ENCODE data around the gene ESCO1.
"Not testable (repeated sequence)": the region's sequence is repeated elsewhere in the genome, so short reads cannot be mapped to it uniquely, and the experiment has no call there.

The ESCO1 gene

GRCh38 chr18:21593540-21594257 is 6.8 kb downstream of the ESCO1 start:
- H3K36me3 ChIP-seq (ENCODE audit: insufficient read depth, low read length) = peaks cover 29% of the 10 kb centered on the region
- H2AFZ ChIP-seq (ENCODE audit: low read length) = no peak overlapping the region
- H3K27ac ChIP-seq (ENCODE audit: low read depth, low read length, poor library complexity, severe bottlenecking) = no peak overlapping the region
- no peak overlapping the region for H3K9ac ChIP-seq (ENCODE audit: low read length)
- H3K9me2 ChIP-seq (ENCODE audit: low read depth, low read length) = no peaks in the 10 kb centered on the region
- H3K27me3 ChIP-seq (ENCODE audit: insufficient read depth, low read length) = no peaks in the 10 kb centered on the region
- H3K4me3 ChIP-seq (ENCODE audit: low read depth, low read length, poor library complexity, severe bottlenecking) = no peak overlapping the region
- no peaks in the 10 kb centered on the region for H3F3A ChIP-seq (ENCODE audit: insufficient read depth, low read length)
- peaks cover 18% of the 10 kb centered on the region for H3K4me1 ChIP-seq (ENCODE audit: insufficient read depth, low read length, severe bottlenecking)
- no peaks in the 10 kb centered on the region; the same call in 1 of the 2 replicates for H3K9me3 ChIP-seq (ENCODE audit: low read length)
- H3K4me2 ChIP-seq (ENCODE audit: low read length) = no peak overlapping the region
- H4K20me1 ChIP-seq (ENCODE audit: insufficient read depth, low read length) = no peaks in the 10 kb centered on the region
- TF ChIP-seq EZH2 (IDR thresholded peaks at IDR 0.05; ENCODE audit: borderline replicate concordance, low read length) (no peak), CTCF (IDR thresholded peaks at IDR 0.05; ENCODE audit: low read length) (peak; percentile 23; the same call in 1 of the 2 replicates)
- peaks cover 76% of the 10 kb centered on the region for H3K79me2 ChIP-seq (ENCODE audit: insufficient read depth, low read length)

DNA sequence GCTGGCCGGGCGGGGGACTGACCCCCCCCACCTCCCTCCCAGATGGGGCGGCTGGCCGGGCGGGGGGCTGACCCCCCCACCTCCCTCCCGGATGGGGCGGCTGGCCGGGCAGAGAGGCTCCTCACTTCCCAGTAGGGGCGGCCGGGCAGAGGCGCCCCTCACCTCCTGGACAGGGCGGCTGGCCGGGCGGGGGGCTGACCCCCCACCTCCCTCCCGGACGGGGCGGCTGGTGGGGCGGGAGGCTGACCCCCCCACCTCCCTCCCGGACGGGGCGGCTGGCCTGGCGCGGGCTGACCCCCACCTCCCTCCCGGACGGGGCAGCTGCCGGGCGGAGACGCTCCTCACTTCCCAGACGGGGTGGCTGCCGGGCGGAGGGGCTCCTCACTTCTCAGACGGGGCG is 8.1 kb downstream of the ESCO1 start:
- H3K4me2 ChIP-seq (ENCODE audit: low read length); H3K4me3 ChIP-seq (ENCODE audit: low read depth, low read length, poor library complexity, severe bottlenecking); H3K9me3 ChIP-seq (ENCODE audit: low read length); H2AFZ ChIP-seq (ENCODE audit: low read length); H3K27ac ChIP-seq (ENCODE audit: low read depth, low read length, poor library complexity, severe bottlenecking); H3K9me2 ChIP-seq (ENCODE audit: low read depth, low read length); H3K9ac ChIP-seq (ENCODE audit: low read length); H3F3A ChIP-seq (ENCODE audit: insufficient read depth, low read length); H4K20me1 ChIP-seq (ENCODE audit: insufficient read depth, low read length); H3K27me3 ChIP-seq (ENCODE audit: insufficient read depth, low read length); H3K4me1 ChIP-seq (ENCODE audit: insufficient read depth, low read length, severe bottlenecking): not testable (repeated sequence)
- Histone ChIP-seq H3K36me3 (ENCODE audit: insufficient read depth, low read length) (peaks cover 29% of the 10 kb centered on the region), H3K79me2 (ENCODE audit: insufficient read depth, low read length) (peaks cover 76% of the 10 kb centered on the region)

GRCh38 chr18:21584391-21584790 is 16.1 kb downstream of the ESCO1 start:
- TF ChIP-seq CTCF (IDR thresholded peaks at IDR 0.05; ENCODE audit: low read length) (no peak), EZH2 (IDR thresholded peaks at IDR 0.05; ENCODE audit: borderline replicate concordance, low read length) (no peak)
- H4K20me1 ChIP-seq (ENCODE audit: insufficient read depth, low read length) = no peaks in the 10 kb centered on the region
- H3K36me3 ChIP-seq (ENCODE audit: insufficient read depth, low read length) = peaks cover 24% of the 10 kb centered on the region
- H3K79me2 ChIP-seq (ENCODE audit: insufficient read depth, low read length) = peaks cover 51% of the 10 kb centered on the region
- H3K9me3 ChIP-seq (ENCODE audit: low read length) = no peaks in the 10 kb centered on the region
- no peak overlapping the region for H3K4me2 ChIP-seq (ENCODE audit: low read length)
- H3K9ac ChIP-seq (ENCODE audit: low read length) = no peak overlapping the region
- no peak overlapping the region for H3K27ac ChIP-seq (ENCODE audit: low read depth, low read length, poor library complexity, severe bottlenecking)
- H2AFZ ChIP-seq (ENCODE audit: low read length) = no peak overlapping the region
- H3K4me1 ChIP-seq (ENCODE audit: insufficient read depth, low read length, severe bottlenecking) = no peaks in the 10 kb centered on the region
- H3K4me3 ChIP-seq (ENCODE audit: low read depth, low read length, poor library complexity, severe bottlenecking) = no peak overlapping the region
- H3K27me3 ChIP-seq (ENCODE audit: insufficient read depth, low read length) = no peaks in the 10 kb centered on the region
- H3F3A ChIP-seq (ENCODE audit: insufficient read depth, low read length) = no peaks in the 10 kb centered on the region
- H3K9me2 ChIP-seq (ENCODE audit: low read depth, low read length) = no peaks in the 10 kb centered on the region

DNA sequence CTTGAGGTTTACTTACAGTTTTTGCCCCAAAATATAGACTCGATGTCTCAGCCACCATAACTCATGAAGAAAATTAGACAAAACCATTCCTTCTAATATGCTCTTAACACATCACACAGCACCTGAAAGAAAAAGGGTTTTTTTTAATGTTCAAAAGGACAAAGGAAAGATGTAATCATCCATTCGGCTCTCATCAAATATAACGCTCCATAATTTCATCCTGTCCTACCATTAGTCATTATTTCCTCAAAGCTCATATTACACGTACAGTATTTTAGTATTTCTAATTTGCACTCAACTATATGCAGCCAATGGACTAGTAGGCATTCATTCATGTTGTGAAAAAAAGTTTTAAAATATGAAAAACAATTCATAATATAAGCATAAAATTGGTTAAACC is 24.8 kb downstream of the ESCO1 start:
- Histone ChIP-seq H3K9ac (ENCODE audit: low read length) (no peak overlapping the region), H3K4me2 (ENCODE audit: low read length) (no peak overlapping the region), H3K27me3 (ENCODE audit: insufficient read depth, low read length) (no peaks in the 10 kb centered on the region), H3K79me2 (ENCODE audit: insufficient read depth, low read length) (peaks cover 11% of the 10 kb centered on the region; the same call in 1 of the 2 replicates), H3K27ac (ENCODE audit: low read depth, low read length, poor library complexity, severe bottlenecking) (no peak overlapping the region), H3K9me3 (ENCODE audit: low read length) (no peaks in the 10 kb centered on the region), H3F3A (ENCODE audit: insufficient read depth, low read length) (no peaks in the 10 kb centered on the region), H4K20me1 (ENCODE audit: insufficient read depth, low read length) (no peaks in the 10 kb centered on the region), H3K4me1 (ENCODE audit: insufficient read depth, low read length, severe bottlenecking) (no peaks in the 10 kb centered on the region), H3K4me3 (ENCODE audit: low read depth, low read length, poor library complexity, severe bottlenecking) (no peak overlapping the region), H3K36me3 (ENCODE audit: insufficient read depth, low read length) (peaks cover 71% of the 10 kb centered on the region), H3K9me2 (ENCODE audit: low read depth, low read length) (no peaks in the 10 kb centered on the region), H2AFZ (ENCODE audit: low read length) (no peak overlapping the region)
- TF ChIP-seq CTCF (IDR thresholded peaks at IDR 0.05; ENCODE audit: low read length) (no peak), EZH2 (IDR thresholded peaks at IDR 0.05; ENCODE audit: borderline replicate concordance, low read length) (no peak)
